Lower lobe of right lung (tissue), 2 donors: ENCODE measurements around the gene CDH26. TPM values are rescaled to one million over a fixed set of nuclear protein-coding genes. Genes with fewer than 3 reads are reported as not detected.

Experiments used
- ATAC-seq, 2 donors: fragments of 200-7000 bp; cut with Tn5 transposase; one replicate each; pipeline ENCODE4 v1.9.1; 2020 to 2022; ENCODE audit warnings: mild to moderate bottlenecking in 2 of 2, moderate library complexity in 2 of 2
- DNase-seq: peaks from one replicate; pipeline ENCODE4 v3.0.0-alpha.2; 2020
- H3K27ac ChIP-seq: fragments of 200-600 bp; one replicate; pipeline ENCODE4 v1.8.0; 2022
- H3K27me3 ChIP-seq: fragments of 200-600 bp; one replicate; pipeline ENCODE4 v1.8.0; 2022; ENCODE audit warnings: low read depth
- H3K36me3 ChIP-seq: fragments of 200-600 bp; one replicate; pipeline ENCODE4 v1.8.0; 2022; ENCODE audit warnings: mild to moderate bottlenecking
- H3K4me1 ChIP-seq: fragments of 200-600 bp; one replicate; pipeline ENCODE4 v1.8.0; 2022
- H3K4me3 ChIP-seq: fragments of 200-600 bp; one replicate; pipeline ENCODE4 v1.8.0; 2022; ENCODE audit warnings: mild to moderate bottlenecking
- H3K9me3 ChIP-seq: fragments of 200-600 bp; one replicate; pipeline ENCODE4 v1.8.0; 2022
- CTCF ChIP-seq: fragments of 200-600 bp; IDR thresholded peaks from one replicate; pipeline ENCODE4 v1.8.0; 2022; ENCODE audit warnings: antibody characterized with exemption, mild to moderate bottlenecking
- intact Hi-C: fragments of 100-400 bp; cut with DNase I; formaldehyde crosslinking; loops from one replicate; pipeline ENCODE4 v1.11.0; 2022
- total RNA-seq: library from RNA; stranded (reverse); fragmentation: NEBNext Ultra II Directional; extraction: Animal tissue kit (Norgen Biotek cat#: 25700); gene quantifications from one replicate; pipeline ENCODE4 v1.2.1, GENCODE V29; 2021
- donor health status: DM: no; HTN: yes; CAD: no; lungs with severe emphysema.

CDH26 gene
- total RNA-seq, 1 donor from 2014 or later = 8.4 TPM

DNA sequence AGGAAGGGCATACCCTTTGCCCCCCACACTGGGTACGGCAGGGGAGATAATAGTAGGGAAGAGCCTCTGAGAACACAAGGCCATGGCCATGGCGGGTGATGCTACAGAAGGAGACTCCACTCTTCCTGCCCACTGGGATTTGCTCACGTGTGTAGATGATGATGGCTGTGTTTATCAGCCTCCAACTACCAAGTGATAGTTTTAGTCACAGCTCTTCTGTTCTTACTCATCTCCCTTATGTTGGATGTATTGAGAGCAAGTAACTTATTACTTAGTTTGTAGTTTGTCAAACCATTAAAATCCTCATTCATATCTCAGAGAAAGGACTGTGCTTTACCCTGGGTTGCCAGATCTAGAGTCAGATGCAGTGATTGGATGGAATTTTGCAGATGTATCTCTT lies 66.0 kb downstream of the CDH26 start:
- ATAC-seq (no peak), DNase-seq (no peak)
- H3K27ac ChIP-seq = no peak overlapping the region
- no peaks in the 10 kb centered on the region for H3K4me1 ChIP-seq
- TF ChIP-seq CTCF = no peak
- no peaks in the 10 kb centered on the region for H3K27me3 ChIP-seq
- H3K4me3 ChIP-seq = no peak overlapping the region
- no peaks in the 10 kb centered on the region for H3K36me3 ChIP-seq
- no peaks in the 10 kb centered on the region for H3K9me3 ChIP-seq
- intact Hi-C loops = no loop called here

DNA sequence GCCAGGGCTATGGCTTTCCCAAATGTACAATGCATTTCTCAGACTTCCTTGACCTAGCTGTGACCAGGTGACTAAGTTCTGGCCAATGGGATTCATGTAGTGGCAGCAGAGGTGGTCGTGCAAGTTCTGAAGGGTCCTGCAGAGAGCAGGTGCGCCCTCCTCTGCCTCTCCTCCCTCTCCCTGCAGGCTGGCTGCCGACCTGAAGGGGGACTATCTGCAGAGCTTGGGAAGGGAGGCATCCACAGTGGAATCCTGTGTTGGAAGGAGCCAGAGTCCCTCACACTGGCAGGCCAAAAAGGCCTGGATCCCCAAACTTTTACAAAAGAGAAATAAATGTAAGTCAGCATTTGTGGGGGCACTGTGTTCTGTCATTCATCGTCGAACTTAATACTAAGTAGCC lies 66.6 kb downstream of the CDH26 start:
- Histone ChIP-seq H3K36me3 (no peaks in the 10 kb centered on the region), H3K27ac (no peak overlapping the region), H3K9me3 (no peaks in the 10 kb centered on the region), H3K4me3 (no peak overlapping the region), H3K4me1 (no peaks in the 10 kb centered on the region), H3K27me3 (no peaks in the 10 kb centered on the region)
- no peak for TF ChIP-seq CTCF
- no peak for DNase-seq
- intact Hi-C loops = no loop called here
- ATAC-seq = no peak

DNA sequence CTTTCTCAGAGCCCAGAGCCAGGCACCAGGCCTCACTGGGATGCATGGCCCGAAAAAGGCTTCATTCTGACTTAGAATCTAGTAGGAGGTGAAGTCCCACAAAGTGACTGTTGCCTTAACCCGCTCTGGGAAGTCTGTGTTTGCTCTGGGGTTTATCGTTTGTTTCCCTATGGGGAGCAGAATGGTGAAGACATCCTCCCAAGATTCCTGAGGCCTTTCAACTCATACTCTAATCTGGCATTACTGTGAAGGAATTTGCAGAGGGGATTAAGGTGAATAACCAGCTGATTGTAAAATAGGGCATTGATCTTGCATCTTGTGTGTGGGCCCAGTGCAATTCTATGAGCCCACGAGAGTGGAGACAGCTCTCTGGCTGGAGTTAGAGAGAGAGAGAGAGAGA lies 67.8 kb downstream of the CDH26 start:
- Histone ChIP-seq H3K9me3 (no peaks in the 10 kb centered on the region), H3K4me1 (no peaks in the 10 kb centered on the region), H3K4me3 (no peak overlapping the region), H3K27me3 (no peaks in the 10 kb centered on the region), H3K36me3 (no peaks in the 10 kb centered on the region), H3K27ac (no peak overlapping the region)
- DNase-seq (no peak), ATAC-seq (no peak)
- TF ChIP-seq CTCF = no peak
- intact Hi-C loops = no loop called here

GRCh38 chr20:60030471-60030870 lies 72.2 kb downstream of the CDH26 start:
- TF ChIP-seq CTCF = no peak
- H3K4me3 ChIP-seq = no peak overlapping the region
- intact Hi-C loops = no loop called here
- H3K27me3 ChIP-seq = no peaks in the 10 kb centered on the region
- H3K9me3 ChIP-seq = no peaks in the 10 kb centered on the region
- H3K27ac ChIP-seq = no peak overlapping the region
- no peak for DNase-seq
- H3K4me1 ChIP-seq = no peaks in the 10 kb centered on the region
- no peaks in the 10 kb centered on the region for H3K36me3 ChIP-seq
- no peak for ATAC-seq

DNA sequence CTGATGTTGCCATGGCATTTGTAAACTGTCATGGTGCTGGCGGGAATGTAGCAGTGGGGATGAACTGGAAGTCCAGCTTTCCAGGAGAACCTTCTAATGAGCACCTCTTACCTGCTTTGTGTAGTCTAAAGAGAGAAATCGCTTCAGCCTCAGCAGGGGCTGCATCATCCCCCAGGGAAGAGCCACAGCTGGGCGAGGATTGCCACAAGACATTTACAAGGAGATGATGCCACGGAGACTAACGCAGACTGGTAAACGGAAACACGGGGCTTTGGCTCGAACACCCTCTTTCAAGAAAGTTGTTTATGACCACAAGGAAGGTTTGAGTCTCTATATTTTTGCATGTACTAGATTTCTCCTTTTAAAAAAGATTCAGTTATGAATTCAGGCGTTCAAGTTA lies 72.9 kb downstream of the CDH26 start:
- Histone ChIP-seq H3K36me3 (no peaks in the 10 kb centered on the region), H3K4me1 (no peaks in the 10 kb centered on the region), H3K27me3 (no peaks in the 10 kb centered on the region), H3K9me3 (no peaks in the 10 kb centered on the region), H3K4me3 (no peak overlapping the region), H3K27ac (no peak overlapping the region)
- TF ChIP-seq CTCF = no peak
- no peak for DNase-seq
- ATAC-seq = no peak
- intact Hi-C loops = no loop called here
